Measurements from ENCODE around the gene CSNK2A3.

Gene CSNK2A3

DNA sequence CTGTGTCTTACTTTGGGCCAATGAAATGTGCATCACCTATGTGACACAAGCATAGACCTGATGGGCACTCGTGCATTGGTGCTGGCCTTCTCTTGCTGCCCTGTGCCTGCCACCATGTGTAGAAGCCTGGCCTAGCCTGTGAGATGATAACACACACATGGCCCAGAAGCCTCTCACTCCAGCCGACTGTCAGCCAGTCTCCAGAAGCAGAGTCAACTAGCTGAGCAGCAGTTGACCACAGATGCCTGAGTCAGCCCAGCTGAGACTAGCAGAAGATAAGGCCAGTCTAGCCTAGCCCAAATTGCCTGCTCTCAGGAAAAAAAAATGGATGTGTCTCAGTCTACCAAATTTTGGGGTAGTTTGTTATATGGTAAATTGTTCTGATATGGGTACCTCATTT is 46.2 kb downstream of the CSNK2A3 start:
- no peaks in the 10 kb centered on the region for H4K20me1 ChIP-seq (ENCODE audit: insufficient read depth)
- H3K4me2 ChIP-seq, result no peak overlapping the region
- no peak overlapping the region for H3K9ac ChIP-seq
- no peak overlapping the region for H3K4me3 ChIP-seq (IDR thresholded peaks at IDR 0.05; ENCODE audit: insufficient read depth, low read depth, low read length)
- H2AFZ ChIP-seq (ENCODE audit: low read depth), result no peak overlapping the region
- no peaks in the 10 kb centered on the region for H3K36me3 ChIP-seq (ENCODE audit: insufficient read depth)
- H3K27ac ChIP-seq, result no peak overlapping the region
- TF ChIP-seq, protein P1, sequence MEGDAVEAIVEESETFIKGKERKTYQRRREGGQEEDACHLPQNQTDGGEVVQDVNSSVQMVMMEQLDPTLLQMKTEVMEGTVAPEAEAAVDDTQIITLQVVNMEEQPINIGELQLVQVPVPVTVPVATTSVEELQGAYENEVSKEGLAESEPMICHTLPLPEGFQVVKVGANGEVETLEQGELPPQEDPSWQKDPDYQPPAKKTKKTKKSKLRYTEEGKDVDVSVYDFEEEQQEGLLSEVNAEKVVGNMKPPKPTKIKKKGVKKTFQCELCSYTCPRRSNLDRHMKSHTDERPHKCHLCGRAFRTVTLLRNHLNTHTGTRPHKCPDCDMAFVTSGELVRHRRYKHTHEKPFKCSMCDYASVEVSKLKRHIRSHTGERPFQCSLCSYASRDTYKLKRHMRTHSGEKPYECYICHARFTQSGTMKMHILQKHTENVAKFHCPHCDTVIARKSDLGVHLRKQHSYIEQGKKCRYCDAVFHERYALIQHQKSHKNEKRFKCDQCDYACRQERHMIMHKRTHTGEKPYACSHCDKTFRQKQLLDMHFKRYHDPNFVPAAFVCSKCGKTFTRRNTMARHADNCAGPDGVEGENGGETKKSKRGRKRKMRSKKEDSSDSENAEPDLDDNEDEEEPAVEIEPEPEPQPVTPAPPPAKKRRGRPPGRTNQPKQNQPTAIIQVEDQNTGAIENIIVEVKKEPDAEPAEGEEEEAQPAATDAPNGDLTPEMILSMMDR (conservative IDR thresholded peaks at IDR 0.05; ENCODE audit: low read depth, low read length), result no peak
- H3K27me3 ChIP-seq (ENCODE audit: insufficient read depth, low read depth), result no peaks in the 10 kb centered on the region
- no peaks in the 10 kb centered on the region for H3K4me1 ChIP-seq (ENCODE audit: low read depth, poor library complexity, severe bottlenecking)
- H3K79me2 ChIP-seq (ENCODE audit: insufficient read depth, low read depth), result no peaks in the 10 kb centered on the region

DNA sequence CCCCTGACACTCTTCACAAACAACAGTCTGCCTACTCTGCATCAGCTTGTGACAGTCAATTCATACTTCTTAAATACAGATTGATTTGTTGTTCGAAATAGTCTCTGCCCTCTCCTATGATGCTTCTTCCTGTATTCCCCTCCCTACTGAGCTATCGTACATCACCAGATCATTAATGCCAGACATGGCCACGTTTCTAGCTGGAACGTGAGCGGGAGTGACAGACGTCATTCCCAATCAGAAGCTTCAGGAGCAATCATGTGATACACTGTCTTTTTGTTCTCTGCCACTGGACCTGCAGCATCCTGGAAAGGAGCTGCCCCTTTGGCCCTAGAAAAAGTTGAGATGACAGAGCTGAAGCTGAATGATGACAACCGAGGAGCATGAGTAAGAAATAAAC is 48.5 kb downstream of the CSNK2A3 start:
- no peaks in the 10 kb centered on the region for H3K27me3 ChIP-seq (ENCODE audit: insufficient read depth, low read depth)
- TF ChIP-seq, protein P1 (conservative IDR thresholded peaks at IDR 0.05; ENCODE audit: low read depth, low read length), result no peak
- H2AFZ ChIP-seq (ENCODE audit: low read depth), result no peak overlapping the region
- no peaks in the 10 kb centered on the region for H4K20me1 ChIP-seq (ENCODE audit: insufficient read depth)
- H3K79me2 ChIP-seq (ENCODE audit: insufficient read depth, low read depth), result no peaks in the 10 kb centered on the region
- H3K36me3 ChIP-seq (ENCODE audit: insufficient read depth), result no peaks in the 10 kb centered on the region
- no peak overlapping the region for H3K9ac ChIP-seq
- no peak overlapping the region for H3K4me2 ChIP-seq
- no peak overlapping the region for H3K27ac ChIP-seq
- no peaks in the 10 kb centered on the region for H3K4me1 ChIP-seq (ENCODE audit: low read depth, poor library complexity, severe bottlenecking)
- no peak overlapping the region for H3K4me3 ChIP-seq (IDR thresholded peaks at IDR 0.05; ENCODE audit: insufficient read depth, low read depth, low read length)

DNA sequence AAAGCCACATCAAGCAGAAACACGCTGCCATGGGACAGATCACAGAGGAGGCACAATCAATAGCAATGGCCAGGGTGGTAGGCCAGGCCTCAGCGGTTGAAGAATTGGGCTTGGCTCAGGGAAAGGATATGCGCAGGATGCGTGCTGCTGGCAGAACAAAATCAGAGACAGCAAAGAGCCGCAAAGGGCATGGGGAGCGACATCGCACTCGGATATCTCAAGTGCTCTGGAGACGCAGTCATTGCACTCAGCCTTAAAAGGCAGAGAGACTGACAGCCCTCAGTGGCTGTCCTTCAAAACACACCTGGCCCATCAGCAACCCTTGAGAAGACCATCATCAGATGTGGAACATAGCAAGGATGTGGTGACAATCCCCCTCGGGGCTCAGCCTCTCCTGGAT is 50.5 kb downstream of the CSNK2A3 start:
- Histone ChIP-seq H3K79me2 (ENCODE audit: insufficient read depth, low read depth) (no peaks in the 10 kb centered on the region), H3K27ac (no peak overlapping the region), H2AFZ (ENCODE audit: low read depth) (no peak overlapping the region), H3K27me3 (ENCODE audit: insufficient read depth, low read depth) (no peaks in the 10 kb centered on the region), H3K4me1 (ENCODE audit: low read depth, poor library complexity, severe bottlenecking) (no peaks in the 10 kb centered on the region), H3K4me3 (IDR thresholded peaks at IDR 0.05; ENCODE audit: insufficient read depth, low read depth, low read length) (no peak overlapping the region), H3K36me3 (ENCODE audit: insufficient read depth) (no peaks in the 10 kb centered on the region), H3K4me2 (no peak overlapping the region), H3K9ac (no peak overlapping the region), H4K20me1 (ENCODE audit: insufficient read depth) (no peaks in the 10 kb centered on the region)
- TF ChIP-seq, protein P1 (conservative IDR thresholded peaks at IDR 0.05; ENCODE audit: low read depth, low read length), result no peak

All from KMS-11 (cell line).